K562 (cell line): Measurements from ENCODE around the gene IL15RA. TPM values are rescaled to one million over a fixed set of nuclear protein-coding genes. Genes with fewer than 3 reads are reported as not detected.
A peak's percentile ranks its signal among the peaks of the same experiment; 100 is the strongest.

Experiments used
- ATF1 ChIP-seq, 2 experiments: fragments of 450-650 bp in 1 of 2; IDR thresholded peaks; 2 replicates each; pipeline ENCODE4 v1.6.1; 2016; ENCODE audit warnings: missing compliant biosample characterization in 1 of 2, missing genetic modification characterization in 1 of 2
- BRD9 ChIP-seq: fragments of 450-650 bp; IDR thresholded peaks from 2 replicates; pipeline ENCODE4 v1.6.1; 2018; ENCODE audit warnings: low read depth; ENCODE audit not compliant: partially characterized antibody
- CBFA2T2 ChIP-seq: fragments of 450-650 bp; conservative IDR thresholded peaks from 2 replicates; pipeline ENCODE4 v1.6.1; 2017; ENCODE audit warnings: mild to moderate bottlenecking
- CBFA2T3 ChIP-seq: fragments of 450-650 bp; IDR thresholded peaks from 2 replicates; pipeline ENCODE4 v1.6.1; 2017
- CCAR2 ChIP-seq: fragments of 200-400 bp; formaldehyde crosslinking; IDR thresholded peaks from 2 replicates; pipeline ENCODE4 v1.6.1; 2017; ENCODE audit warnings: mild to moderate bottlenecking, low read depth, low read length
- CREB3L1 ChIP-seq: fragments of 450-650 bp; IDR thresholded peaks from 2 replicates; pipeline ENCODE4 v1.6.1; 2014; ENCODE audit warnings: low read depth, mild to moderate bottlenecking, moderate library complexity, borderline replicate concordance
- CTCFL ChIP-seq: IDR thresholded peaks from 2 replicates; pipeline ENCODE4 v1.6.1; 2011; ENCODE audit warnings: borderline replicate concordance, low read depth, mild to moderate bottlenecking, moderate library complexity, low read length; ENCODE audit not compliant: insufficient read depth, poor library complexity, severe bottlenecking
- EP300 ChIP-seq: IDR thresholded peaks from 2 replicates; pipeline ENCODE4 v1.6.1; 2012; ENCODE audit warnings: low read length, improper control_type of control experiment
- NEUROD1 ChIP-seq: fragments of 150-350 bp; IDR thresholded peaks from 2 replicates; pipeline ENCODE4 v1.6.1; 2014; ENCODE audit warnings: borderline replicate concordance, low read length, low read depth; ENCODE audit not compliant: partially characterized antibody
- NFIC ChIP-seq: fragments of 450-650 bp; IDR thresholded peaks from 2 replicates; pipeline ENCODE4 v1.6.1; 2017; ENCODE audit warnings: mild to moderate bottlenecking, inconsistent platforms
- PHF20 ChIP-seq: fragments of 450-650 bp; IDR thresholded peaks from 2 replicates; pipeline ENCODE4 v1.6.1; 2018; ENCODE audit not compliant: partially characterized antibody
- PKNOX1 ChIP-seq: fragments of 450-650 bp; IDR thresholded peaks from 2 replicates; pipeline ENCODE4 v1.6.1; 2016
- REST ChIP-seq, 2 experiments: fragments of 450-650 bp; formaldehyde crosslinking in 1 of 2; IDR thresholded peaks; 2 replicates each; pipeline versions ENCODE4 v1.4.0 to v1.6.1; 2014 to 2020; ENCODE audit warnings: mild to moderate bottlenecking in 2 of 2, borderline replicate concordance in 1 of 2, low read depth in 1 of 2
- SMARCC2 ChIP-seq: fragments of 450-650 bp; IDR thresholded peaks from 2 replicates; pipeline ENCODE4 v1.6.1; 2017; ENCODE audit warnings: antibody characterized with exemption, moderate library complexity, mild to moderate bottlenecking, low read depth
- TCF7 ChIP-seq: sonication (generic); IDR thresholded peaks from 2 replicates; pipeline ENCODE4 v1.6.1; 2016; ENCODE audit warnings: antibody characterized with exemption, borderline replicate concordance
- TRIM24 ChIP-seq, 2 experiments: fragments of 450-650 bp; IDR thresholded peaks; 2 replicates each; pipeline ENCODE4 v1.6.1; 2016
- ZEB2 ChIP-seq: fragments of 450-650 bp; IDR thresholded peaks from 2 replicates; pipeline ENCODE4 v1.6.1; 2016
- polyA plus RNA-seq, 8 experiments: library from polyadenylated mRNA; depleted of rRNA in 4 of 8; stranded (reverse) in 5 of 8; unstranded in 3 of 8; fragments of >200 nt; fragmentation: Nextera tagmentation in 2 of 8; fragmentation: Illumina TruSeq in 1 of 8; extraction: Ambion mirVana in 2 of 8; extraction: Trizol in 1 of 8; gene quantifications; 2 replicates each; pipeline versions ENCODE4 v1.2.1 to v1.2.3, GENCODE V29; 2011 to 2014; ENCODE audit warnings: inconsistent platforms in 1 of 8, missing spikeins in 1 of 8
- total RNA-seq, 7 experiments: library from RNA; depleted of rRNA in 6 of 7; stranded (reverse); fragments of >200 nt in 6 of 7; fragmentation: Illumina TruSeq in 2 of 7; extraction: Trizol in 2 of 7; gene quantifications; 2 replicates each; pipeline versions ENCODE4 v1.2.1 to v1.2.3, GENCODE V29; 2011 to 2021; ENCODE audit warnings: low replicate concordance in 1 of 7

Gene IL15RA
- total and polyA plus RNA-seq, 9 of the 15 experiments (the other 6 are each of a cell fraction or from before 2014, with no cell fraction given) = 1.2 to 11.7 (median 8.0) TPM

- no peak for TF ChIP-seq CTCFL
- TF ChIP-seq CCAR2 = no peak
- no peak for TF ChIP-seq NEUROD1
- no peak for TF ChIP-seq ATF1 (CRISPR knock-in tag; IDR thresholded peaks at IDR 0.05)
- TF ChIP-seq ATF1 (tag; IDR thresholded peaks at IDR 0.05) = peak; percentile 79
- peak; percentile 55; the same call in 1 of the 2 replicates for TF ChIP-seq SMARCC2
- peak; percentile 53 to 67; a peak in 3 of 4 replicates for TF ChIP-seq TRIM24 (IDR thresholded peaks at IDR 0.05)
- TF ChIP-seq PHF20 = no peak
- TF ChIP-seq REST (IDR thresholded peaks at IDR 0.05; ENCODE audit: borderline replicate concordance) = no peak
- TF ChIP-seq REST (CRISPR knock-in tag; IDR thresholded peaks at IDR 0.05; ENCODE audit: low read depth) = no peak
- peak; percentile 76; the same call in 1 of the 2 replicates for TF ChIP-seq EP300
- peak; percentile 89 for TF ChIP-seq CREB3L1
- peak; percentile 34; the same call in 1 of the 2 replicates for TF ChIP-seq PKNOX1
- TF ChIP-seq CBFA2T3 = peak; percentile 87
- peak; percentile 27 for TF ChIP-seq BRD9
- TF ChIP-seq TCF7 = no peak
- TF ChIP-seq ZEB2 = peak; percentile 66; the same call in 1 of the 2 replicates
- peak; percentile 74 for TF ChIP-seq CBFA2T2
- TF ChIP-seq NFIC = peak; percentile 71
These were observed 36.5 kb downstream of the IL15RA start (continued) for GRCh38 chr10:5940807-5941218.
